ENCODE data around the gene MEIS2.

Gene MEIS2

GRCh38 chr15:37100109-37100965, at the start of gene MEIS2:
Gene MEIS2 (minus strand): TSS chr15:37100549. CDS start chr15:37099466, 1,083 bp downstream.
- DNase-seq, result peak; percentile 92

GRCh38 chr15:37149146-37149545, 48.8 kb upstream of the MEIS2 start:
- no peak for DNase-seq

- no peak for DNase-seq
Observed at GRCh38 chr15:37148714-37149113, 48.4 kb upstream of the MEIS2 start.

- DNase-seq, result no peak
Observed at GRCh38 chr15:37143351-37143750, 43.0 kb upstream of the MEIS2 start.

- DNase-seq, result no peak
Observed at GRCh38 chr15:37142371-37142770, 42.0 kb upstream of the MEIS2 start.

- no peak for DNase-seq
Observed at GRCh38 chr15:37140531-37141058, 40.2 kb upstream of the MEIS2 start.

GRCh38 chr15:37138591-37139215, 38.4 kb upstream of the MEIS2 start:
- no peak for DNase-seq

- DNase-seq, result no peak
Observed at GRCh38 chr15:37137221-37137620, 36.9 kb upstream of the MEIS2 start.

- DNase-seq, result no peak
Observed at GRCh38 chr15:37136666-37137065, 36.3 kb upstream of the MEIS2 start.

GRCh38 chr15:37135225-37135624, 34.9 kb upstream of the MEIS2 start:
- peak; percentile 2 for DNase-seq

- peak; percentile 29 for DNase-seq
Observed at GRCh38 chr15:37134699-37135131, 34.4 kb upstream of the MEIS2 start.

GRCh38 chr15:37134244-37134643, 33.9 kb upstream of the MEIS2 start:
- DNase-seq, result no peak

GRCh38 chr15:37133602-37134001, 33.3 kb upstream of the MEIS2 start:
- peak; percentile 14 for DNase-seq

- DNase-seq, result no peak
Observed at GRCh38 chr15:37132826-37133417, 32.6 kb upstream of the MEIS2 start.

GRCh38 chr15:37131621-37132020, 31.3 kb upstream of the MEIS2 start:
- DNase-seq, result no peak

GRCh38 chr15:37130356-37130755, 30.0 kb upstream of the MEIS2 start:
- DNase-seq, result no peak

GRCh38 chr15:37125143-37125542, 24.8 kb upstream of the MEIS2 start:
- no peak for DNase-seq

- no peak for DNase-seq
Observed at GRCh38 chr15:37124331-37124730, 24.0 kb upstream of the MEIS2 start.

- no peak for DNase-seq
Observed at GRCh38 chr15:37122703-37123102, 22.4 kb upstream of the MEIS2 start.

GRCh38 chr15:37121492-37121891, 21.1 kb upstream of the MEIS2 start:
- no peak for DNase-seq

- DNase-seq, result no peak
Observed at GRCh38 chr15:37117030-37117429, 16.7 kb upstream of the MEIS2 start.

GRCh38 chr15:37115538-37115937, 15.2 kb upstream of the MEIS2 start:
- DNase-seq, result no peak

- no peak for DNase-seq
Observed at GRCh38 chr15:37112971-37113670, 12.8 kb upstream of the MEIS2 start.
